ENCODE measurements around the gene DIP2C. TPM values are rescaled to one million over a fixed set of nuclear protein-coding genes. Genes with fewer than 3 reads are reported as not detected.

Gene DIP2C
- polyA plus RNA-seq, 1 of the 3 experiments (the other 2 are of a cell fraction): 8.7 TPM

DNA sequence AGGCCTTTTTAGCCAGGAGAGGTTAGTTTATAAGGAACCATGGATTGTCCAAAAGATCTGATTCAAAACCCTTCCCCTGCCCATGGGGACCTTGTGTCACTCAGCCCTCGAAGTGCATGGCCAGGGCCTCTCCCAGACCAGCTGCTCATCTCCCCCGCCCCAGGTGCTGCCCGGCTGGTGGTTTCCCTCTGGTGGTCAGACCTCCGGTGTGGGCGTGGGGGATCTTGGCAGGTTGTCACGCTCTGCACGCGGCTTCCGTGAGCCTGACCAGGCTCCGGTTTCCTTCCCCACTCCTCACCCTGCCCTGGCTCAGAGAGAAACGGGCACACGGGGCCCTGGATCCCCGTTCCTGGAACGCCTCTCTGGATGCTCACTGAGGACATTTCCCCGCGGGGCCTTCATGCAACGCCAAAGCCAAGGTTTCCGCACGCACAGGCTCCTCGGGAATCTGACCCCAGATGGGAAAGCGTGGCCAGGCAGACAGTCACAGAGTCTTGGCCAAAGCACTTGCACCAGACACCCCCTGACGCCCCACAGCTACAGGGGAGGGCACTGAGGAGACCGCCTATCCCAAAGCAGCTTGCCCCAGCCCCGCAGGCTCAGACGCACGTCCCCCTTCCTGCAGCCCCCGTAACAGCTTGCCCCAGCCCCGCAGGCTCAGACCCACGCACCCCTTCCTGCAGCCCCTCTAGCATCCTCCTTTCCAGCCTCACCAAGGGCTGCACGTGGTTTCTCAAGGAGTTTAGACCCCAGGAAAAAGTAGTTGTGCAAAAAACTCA lies 7.8 kb upstream of the DIP2C start:
- no peak for TF ChIP-seq RCOR1 (IDR thresholded peaks at IDR 0.05; ENCODE audit: low read length)
- TF ChIP-seq ELF1 (IDR thresholded peaks at IDR 0.05): no peak
- TF ChIP-seq, protein P1, sequence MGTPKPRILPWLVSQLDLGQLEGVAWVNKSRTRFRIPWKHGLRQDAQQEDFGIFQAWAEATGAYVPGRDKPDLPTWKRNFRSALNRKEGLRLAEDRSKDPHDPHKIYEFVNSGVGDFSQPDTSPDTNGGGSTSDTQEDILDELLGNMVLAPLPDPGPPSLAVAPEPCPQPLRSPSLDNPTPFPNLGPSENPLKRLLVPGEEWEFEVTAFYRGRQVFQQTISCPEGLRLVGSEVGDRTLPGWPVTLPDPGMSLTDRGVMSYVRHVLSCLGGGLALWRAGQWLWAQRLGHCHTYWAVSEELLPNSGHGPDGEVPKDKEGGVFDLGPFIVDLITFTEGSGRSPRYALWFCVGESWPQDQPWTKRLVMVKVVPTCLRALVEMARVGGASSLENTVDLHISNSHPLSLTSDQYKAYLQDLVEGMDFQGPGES (IDR thresholded peaks at IDR 0.05; ENCODE audit: low read depth, low read length): no peak
- no peak for TF ChIP-seq YY1 (IDR thresholded peaks at IDR 0.05; ENCODE audit: low read depth)
- TF ChIP-seq, protein P2, sequence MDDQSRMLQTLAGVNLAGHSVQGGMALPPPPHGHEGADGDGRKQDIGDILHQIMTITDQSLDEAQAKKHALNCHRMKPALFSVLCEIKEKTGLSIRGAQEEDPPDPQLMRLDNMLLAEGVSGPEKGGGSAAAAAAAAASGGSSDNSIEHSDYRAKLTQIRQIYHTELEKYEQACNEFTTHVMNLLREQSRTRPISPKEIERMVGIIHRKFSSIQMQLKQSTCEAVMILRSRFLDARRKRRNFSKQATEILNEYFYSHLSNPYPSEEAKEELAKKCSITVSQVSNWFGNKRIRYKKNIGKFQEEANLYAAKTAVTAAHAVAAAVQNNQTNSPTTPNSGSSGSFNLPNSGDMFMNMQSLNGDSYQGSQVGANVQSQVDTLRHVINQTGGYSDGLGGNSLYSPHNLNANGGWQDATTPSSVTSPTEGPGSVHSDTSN (IDR thresholded peaks at IDR 0.05): no peak
- TF ChIP-seq SMC3 (IDR thresholded peaks at IDR 0.05; ENCODE audit: low read depth, low read length): no peak
- TF ChIP-seq GABPA (IDR thresholded peaks at IDR 0.05; ENCODE audit: low read depth): no peak
- TF ChIP-seq, protein P3, sequence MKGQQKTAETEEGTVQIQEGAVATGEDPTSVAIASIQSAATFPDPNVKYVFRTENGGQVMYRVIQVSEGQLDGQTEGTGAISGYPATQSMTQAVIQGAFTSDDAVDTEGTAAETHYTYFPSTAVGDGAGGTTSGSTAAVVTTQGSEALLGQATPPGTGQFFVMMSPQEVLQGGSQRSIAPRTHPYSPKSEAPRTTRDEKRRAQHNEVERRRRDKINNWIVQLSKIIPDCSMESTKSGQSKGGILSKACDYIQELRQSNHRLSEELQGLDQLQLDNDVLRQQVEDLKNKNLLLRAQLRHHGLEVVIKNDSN (IDR thresholded peaks at IDR 0.05; ENCODE audit: borderline replicate concordance, low read depth): no peak
- TF ChIP-seq CHD2 (IDR thresholded peaks at IDR 0.05; ENCODE audit: low read length, partially characterized antibody): no peak
- no peak for TF ChIP-seq FOXM1 (IDR thresholded peaks at IDR 0.05; ENCODE audit: low read depth)
- Histone ChIP-seq H3K9me2 (no peaks in the 10 kb centered on the region), H4K20me1 (ENCODE audit: insufficient read depth) (no peaks in the 10 kb centered on the region), H3K9ac (no peak overlapping the region), H3K27ac (ENCODE audit: low read depth in 2 of 2, low read length in 1 of 2) (no peak overlapping the region), H3K9me3 (no peaks in the 10 kb centered on the region), H3K27me3 (ENCODE audit: insufficient read depth) (no peaks in the 10 kb centered on the region), H3K36me3 (replicated peaks in 1 of 2; ENCODE audit: control insufficient read depth in 1 of 2, insufficient read depth in 2 of 2, low read length in 1 of 2) (no peaks in the 10 kb centered on the region), H3K4me1 (ENCODE audit: control insufficient read depth in 1 of 2, insufficient read depth in 2 of 2, low read depth in 1 of 2, low read length in 1 of 2) (peaks cover 0 to 2% of the 10 kb centered on the region in 2 experiments; a peak in 1 of 4 replicates), H3K79me2 (ENCODE audit: insufficient read depth) (no peaks in the 10 kb centered on the region), H3K4me2 (no peak overlapping the region), H2AFZ (ENCODE audit: low read depth) (no peak overlapping the region), H3K4me3 (ENCODE audit: low read depth in 2 of 2, low read length in 1 of 2) (no peak overlapping the region), H3F3A (replicated peaks; ENCODE audit: insufficient read depth) (no peaks in the 10 kb centered on the region)
- ChIA-PET POLR2A (no interaction called here), CTCF (no interaction called here)
- WGBS (ENCODE audit: low lambda C conversion rate): 85% methylated on average over 16 of the region's 30 CpGs
- no peak for DNase-seq

DNA sequence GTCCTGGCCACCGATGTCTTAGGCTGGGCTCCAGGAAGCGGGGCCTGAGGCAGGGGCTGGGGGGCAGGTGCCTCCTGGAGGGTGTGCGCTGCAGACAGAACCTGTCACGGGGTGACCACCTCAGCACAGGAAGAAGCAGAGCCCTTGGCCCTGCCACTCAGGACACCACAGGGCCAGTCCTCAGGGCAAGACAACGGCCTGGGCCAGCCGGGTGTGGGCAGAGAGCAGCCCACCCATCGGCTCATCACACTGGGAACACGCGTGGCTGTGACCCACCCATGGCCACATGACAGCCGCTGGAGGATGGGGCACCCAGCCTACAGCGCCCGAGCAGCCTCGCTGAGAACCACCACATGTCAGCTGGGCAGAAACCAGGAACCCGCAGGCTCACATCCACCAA lies 5.9 kb upstream of the DIP2C start:
- ChIA-PET CTCF (interaction anchor here (0.5 kb wide), 1 partner anchor 16 kb away, joined by 3 read pairs; no protein-coding TSS in a partner anchor), POLR2A (no interaction called here)
- Histone ChIP-seq H4K20me1 (ENCODE audit: insufficient read depth) (no peaks in the 10 kb centered on the region), H3K36me3 (replicated peaks in 1 of 2; ENCODE audit: control insufficient read depth in 1 of 2, insufficient read depth in 2 of 2, low read length in 1 of 2) (no peaks in the 10 kb centered on the region), H3K9ac (no peak overlapping the region), H2AFZ (ENCODE audit: low read depth) (no peak overlapping the region), H3K9me2 (no peaks in the 10 kb centered on the region), H3K4me2 (no peak overlapping the region), H3K27ac (ENCODE audit: low read depth in 2 of 2, low read length in 1 of 2) (no peak overlapping the region), H3K4me1 (ENCODE audit: control insufficient read depth in 1 of 2, insufficient read depth in 2 of 2, low read depth in 1 of 2, low read length in 1 of 2) (peaks cover 0 to 2% of the 10 kb centered on the region in 2 experiments; a peak in 1 of 4 replicates), H3K79me2 (ENCODE audit: insufficient read depth) (no peaks in the 10 kb centered on the region), H3K27me3 (ENCODE audit: insufficient read depth) (no peaks in the 10 kb centered on the region), H3K4me3 (ENCODE audit: low read depth in 2 of 2, low read length in 1 of 2) (no peak overlapping the region), H3F3A (replicated peaks; ENCODE audit: insufficient read depth) (no peaks in the 10 kb centered on the region), H3K9me3 (no peaks in the 10 kb centered on the region)
- 98% methylated on average over 6 of the region's 14 CpGs for WGBS (ENCODE audit: low lambda C conversion rate)
- DNase-seq: no peak
- TF ChIP-seq POLR2AphosphoS5 (IDR thresholded peaks at IDR 0.05; ENCODE audit: low read depth, low read length) (no peak), MXI1 (IDR thresholded peaks at IDR 0.05; ENCODE audit: low read depth, low read length) (no peak), TEAD4 (IDR thresholded peaks at IDR 0.05; ENCODE audit: borderline replicate concordance, insufficient read depth) (no peak), RAD21 (IDR thresholded peaks at IDR 0.05; ENCODE audit: low read length) (no peak), SMC3 (IDR thresholded peaks at IDR 0.05; ENCODE audit: low read depth, low read length) (no peak), FOXM1 (IDR thresholded peaks at IDR 0.05; ENCODE audit: low read depth) (no peak), GATA2 (CRISPR knock-in tag; IDR thresholded peaks at IDR 0.05) (no peak)
- TF ChIP-seq, protein P4, sequence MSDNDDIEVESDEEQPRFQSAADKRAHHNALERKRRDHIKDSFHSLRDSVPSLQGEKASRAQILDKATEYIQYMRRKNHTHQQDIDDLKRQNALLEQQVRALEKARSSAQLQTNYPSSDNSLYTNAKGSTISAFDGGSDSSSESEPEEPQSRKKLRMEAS (IDR thresholded peaks at IDR 0.05; ENCODE audit: low read depth): no peak
- TF ChIP-seq, protein P1 (IDR thresholded peaks at IDR 0.05; ENCODE audit: low read depth, low read length): no peak
- TF ChIP-seq, protein P5, sequence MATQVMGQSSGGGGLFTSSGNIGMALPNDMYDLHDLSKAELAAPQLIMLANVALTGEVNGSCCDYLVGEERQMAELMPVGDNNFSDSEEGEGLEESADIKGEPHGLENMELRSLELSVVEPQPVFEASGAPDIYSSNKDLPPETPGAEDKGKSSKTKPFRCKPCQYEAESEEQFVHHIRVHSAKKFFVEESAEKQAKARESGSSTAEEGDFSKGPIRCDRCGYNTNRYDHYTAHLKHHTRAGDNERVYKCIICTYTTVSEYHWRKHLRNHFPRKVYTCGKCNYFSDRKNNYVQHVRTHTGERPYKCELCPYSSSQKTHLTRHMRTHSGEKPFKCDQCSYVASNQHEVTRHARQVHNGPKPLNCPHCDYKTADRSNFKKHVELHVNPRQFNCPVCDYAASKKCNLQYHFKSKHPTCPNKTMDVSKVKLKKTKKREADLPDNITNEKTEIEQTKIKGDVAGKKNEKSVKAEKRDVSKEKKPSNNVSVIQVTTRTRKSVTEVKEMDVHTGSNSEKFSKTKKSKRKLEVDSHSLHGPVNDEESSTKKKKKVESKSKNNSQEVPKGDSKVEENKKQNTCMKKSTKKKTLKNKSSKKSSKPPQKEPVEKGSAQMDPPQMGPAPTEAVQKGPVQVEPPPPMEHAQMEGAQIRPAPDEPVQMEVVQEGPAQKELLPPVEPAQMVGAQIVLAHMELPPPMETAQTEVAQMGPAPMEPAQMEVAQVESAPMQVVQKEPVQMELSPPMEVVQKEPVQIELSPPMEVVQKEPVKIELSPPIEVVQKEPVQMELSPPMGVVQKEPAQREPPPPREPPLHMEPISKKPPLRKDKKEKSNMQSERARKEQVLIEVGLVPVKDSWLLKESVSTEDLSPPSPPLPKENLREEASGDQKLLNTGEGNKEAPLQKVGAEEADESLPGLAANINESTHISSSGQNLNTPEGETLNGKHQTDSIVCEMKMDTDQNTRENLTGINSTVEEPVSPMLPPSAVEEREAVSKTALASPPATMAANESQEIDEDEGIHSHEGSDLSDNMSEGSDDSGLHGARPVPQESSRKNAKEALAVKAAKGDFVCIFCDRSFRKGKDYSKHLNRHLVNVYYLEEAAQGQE (IDR thresholded peaks at IDR 0.05; ENCODE audit: low read depth, low read length): no peak
- TF ChIP-seq, protein P3 (IDR thresholded peaks at IDR 0.05; ENCODE audit: borderline replicate concordance, low read depth): no peak
